ENCODE results near the gene SEMA3B. TPM values are rescaled to one million over a fixed set of nuclear protein-coding genes. Genes with fewer than 3 reads are reported as not detected.
"Not testable (repeated sequence)": the region's sequence is repeated elsewhere in the genome, so short reads cannot be mapped to it uniquely, and the experiment has no call there.

The SEMA3B gene
- total RNA-seq, 3 donors from 2014 or later = 10.1 to 17.6 (median 11.1) TPM

GRCh38 chr3:50271314-50271936, 2.5 kb downstream of the SEMA3B start:
- DNase-seq (ENCODE audit: low spot score in 2 of 2) = no peak
- Histone ChIP-seq H3K9me3 (no peaks in the 10 kb centered on the region), H3K27me3 (no peaks in the 10 kb centered on the region), H3K36me3 (no peaks in the 10 kb centered on the region), H3K4me1 (peaks cover 17 to 24% of the 10 kb centered on the region in 2 donors), H3K27ac (peak overlapping the region in 1 of 2 donors; percentile 33), H3K4me3 (no peak overlapping the region)
- no peak for TF ChIP-seq POLR2A (IDR thresholded peaks at IDR 0.05)
- no peak for TF ChIP-seq POLR2AphosphoS5 (IDR thresholded peaks at IDR 0.05)
- TF ChIP-seq CTCF (IDR thresholded peaks at IDR 0.05) = no peak
- intact Hi-C loops (cut with DNase I; ENCODE audit: low total_unique reads) = loop anchor here (1.0 kb wide), 1 partner anchor 78 kb away; no protein-coding TSS in a partner anchor

- not testable (repeated sequence) for DNase-seq (ENCODE audit: low spot score in 2 of 2); H3K27me3 ChIP-seq; H3K27ac ChIP-seq; H3K36me3 ChIP-seq; H3K9me3 ChIP-seq
- Histone ChIP-seq H3K4me1 (peaks cover 17 to 21% of the 10 kb centered on the region in 2 donors), H3K4me3 (peak overlapping the region in 1 of 3 donors; percentile 47)
- intact Hi-C loops (cut with DNase I; ENCODE audit: low total_unique reads) = loop anchor here (2.0 kb wide), 1 partner anchor 46 kb away; no protein-coding TSS in a partner anchor
These were observed 3.6 kb downstream of the SEMA3B start for GRCh38 chr3:50272538-50272910.

GRCh38 chr3:50272911-50273688, 4.2 kb downstream of the SEMA3B start:
- no peaks in the 10 kb centered on the region for H3K36me3 ChIP-seq
- H3K9me3 ChIP-seq = no peaks in the 10 kb centered on the region
- intact Hi-C loops (cut with DNase I; ENCODE audit: low total_unique reads) = loop anchor here (2.0 kb wide), 1 partner anchor 46 kb away; no protein-coding TSS in a partner anchor
- peak; percentile 76 to 92 for DNase-seq (ENCODE audit: low spot score in 2 of 2)
- peak overlapping the region; percentile 21 to 65 (median 47) for H3K4me3 ChIP-seq
- H3K27me3 ChIP-seq = no peaks in the 10 kb centered on the region
- peaks cover 17% of the 10 kb centered on the region in 2 donors for H3K4me1 ChIP-seq
- no peak overlapping the region for H3K27ac ChIP-seq
- TF ChIP-seq POLR2A (IDR thresholded peaks at IDR 0.05) = no peak
- peak; percentile 99 to 100 (median 99) for TF ChIP-seq CTCF (IDR thresholded peaks at IDR 0.05)
- peak; percentile 51 to 85 (median 77) for TF ChIP-seq POLR2AphosphoS5 (IDR thresholded peaks at IDR 0.05)

GRCh38 chr3:50273689-50274065, 4.7 kb downstream of the SEMA3B start:
- Histone ChIP-seq H3K9me3 (no peaks in the 10 kb centered on the region), H3K4me3 (peak overlapping the region; percentile 21 to 65 (median 47)), H3K27ac (no peak overlapping the region), H3K27me3 (no peaks in the 10 kb centered on the region), H3K36me3 (no peaks in the 10 kb centered on the region), H3K4me1 (peaks cover 12% of the 10 kb centered on the region in 2 donors)
- intact Hi-C loops (cut with DNase I; ENCODE audit: low total_unique reads) = loop anchor here (2.0 kb wide), 1 partner anchor 47 kb away; no protein-coding TSS in a partner anchor
- no peak for DNase-seq (ENCODE audit: low spot score in 2 of 2)
- TF ChIP-seq POLR2A (IDR thresholded peaks at IDR 0.05) (no peak), POLR2AphosphoS5 (IDR thresholded peaks at IDR 0.05) (no peak), CTCF (IDR thresholded peaks at IDR 0.05) (no peak)

GRCh38 chr3:50274371-50275104, 5.6 kb downstream of the SEMA3B start:
- no peaks in the 10 kb centered on the region for H3K27me3 ChIP-seq
- H3K9me3 ChIP-seq = no peaks in the 10 kb centered on the region
- H3K36me3 ChIP-seq = no peaks in the 10 kb centered on the region
- peak overlapping the region in 1 of 3 donors; percentile 16 for H3K4me3 ChIP-seq
- H3K27ac ChIP-seq = no peak overlapping the region
- TF ChIP-seq POLR2AphosphoS5 (IDR thresholded peaks at IDR 0.05) = no peak
- TF ChIP-seq CTCF (IDR thresholded peaks at IDR 0.05) = peak; percentile 66 to 74 (median 69)
- peaks cover 4 to 6% of the 10 kb centered on the region in 2 donors for H3K4me1 ChIP-seq
- peak; percentile 53 to 76 for DNase-seq (ENCODE audit: low spot score in 2 of 2)
- intact Hi-C loops (cut with DNase I; ENCODE audit: low total_unique reads) = no loop called here

Data from breast epithelium (tissue), 4 donors.